D721Med (cell line): ENCODE measurements around the gene KCMF1.

Experiments used
- DNase-seq: peaks from one replicate; pipeline ENCODE4 v3.0.0; 2011; ENCODE audit warnings: low spot score; ENCODE audit not compliant: insufficient read length
- FAIRE-seq: peaks from 2 replicates; lab custom pipeline; 2011; peaks lifted over from hg19 to GRCh38; lab: Jason Lieb, UNC
- TF ChIP-seq, protein P1 (sequence below): IDR thresholded peaks from 2 replicates; pipeline ENCODE4 v1.5.1; 2012; ENCODE audit warnings: mild to moderate bottlenecking, control low read depth; ENCODE audit not compliant: insufficient read depth; ENCODE audit errors: missing control alignments

The KCMF1 gene

DNA sequence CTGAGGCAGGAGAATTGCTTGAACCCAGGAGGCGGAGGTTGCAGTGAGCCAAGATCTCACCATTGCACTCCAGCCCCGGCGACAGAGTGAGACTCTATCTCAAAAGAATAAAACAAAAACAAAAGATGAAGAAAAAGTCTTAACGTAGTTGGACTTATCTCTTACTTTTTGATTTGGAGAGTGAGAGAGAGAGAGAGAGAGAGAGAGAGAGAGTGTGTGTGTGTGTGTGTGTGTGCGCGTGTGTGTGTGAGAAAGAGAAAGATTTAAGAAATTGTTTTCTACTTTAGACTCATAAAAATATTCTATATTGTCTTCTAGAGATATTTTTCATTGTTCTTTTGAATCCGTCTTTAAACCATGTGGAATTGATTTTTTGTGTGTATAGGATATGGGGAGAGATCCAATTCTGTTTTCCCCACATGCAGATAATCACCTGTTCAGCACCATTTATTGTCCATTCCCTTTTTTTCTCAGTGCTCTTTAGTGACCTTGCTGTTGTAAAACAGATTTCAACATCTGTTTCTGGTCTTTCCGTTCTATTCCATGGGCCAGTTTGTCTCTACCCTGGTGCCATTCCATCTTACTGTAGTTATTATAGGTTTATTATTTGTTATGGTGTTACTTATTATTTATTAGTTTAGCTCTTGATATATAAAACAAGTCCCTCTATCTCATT lies 53.5 kb downstream of the KCMF1 start:
- DNase-seq (no peak), FAIRE-seq (no peak)
- TF ChIP-seq, protein P1, sequence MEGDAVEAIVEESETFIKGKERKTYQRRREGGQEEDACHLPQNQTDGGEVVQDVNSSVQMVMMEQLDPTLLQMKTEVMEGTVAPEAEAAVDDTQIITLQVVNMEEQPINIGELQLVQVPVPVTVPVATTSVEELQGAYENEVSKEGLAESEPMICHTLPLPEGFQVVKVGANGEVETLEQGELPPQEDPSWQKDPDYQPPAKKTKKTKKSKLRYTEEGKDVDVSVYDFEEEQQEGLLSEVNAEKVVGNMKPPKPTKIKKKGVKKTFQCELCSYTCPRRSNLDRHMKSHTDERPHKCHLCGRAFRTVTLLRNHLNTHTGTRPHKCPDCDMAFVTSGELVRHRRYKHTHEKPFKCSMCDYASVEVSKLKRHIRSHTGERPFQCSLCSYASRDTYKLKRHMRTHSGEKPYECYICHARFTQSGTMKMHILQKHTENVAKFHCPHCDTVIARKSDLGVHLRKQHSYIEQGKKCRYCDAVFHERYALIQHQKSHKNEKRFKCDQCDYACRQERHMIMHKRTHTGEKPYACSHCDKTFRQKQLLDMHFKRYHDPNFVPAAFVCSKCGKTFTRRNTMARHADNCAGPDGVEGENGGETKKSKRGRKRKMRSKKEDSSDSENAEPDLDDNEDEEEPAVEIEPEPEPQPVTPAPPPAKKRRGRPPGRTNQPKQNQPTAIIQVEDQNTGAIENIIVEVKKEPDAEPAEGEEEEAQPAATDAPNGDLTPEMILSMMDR, result no peak

GRCh38 chr2:85032621-85033020 lies 61.7 kb downstream of the KCMF1 start:
- no peak for DNase-seq
- TF ChIP-seq, protein P1, result no peak
- no peak for FAIRE-seq

DNA sequence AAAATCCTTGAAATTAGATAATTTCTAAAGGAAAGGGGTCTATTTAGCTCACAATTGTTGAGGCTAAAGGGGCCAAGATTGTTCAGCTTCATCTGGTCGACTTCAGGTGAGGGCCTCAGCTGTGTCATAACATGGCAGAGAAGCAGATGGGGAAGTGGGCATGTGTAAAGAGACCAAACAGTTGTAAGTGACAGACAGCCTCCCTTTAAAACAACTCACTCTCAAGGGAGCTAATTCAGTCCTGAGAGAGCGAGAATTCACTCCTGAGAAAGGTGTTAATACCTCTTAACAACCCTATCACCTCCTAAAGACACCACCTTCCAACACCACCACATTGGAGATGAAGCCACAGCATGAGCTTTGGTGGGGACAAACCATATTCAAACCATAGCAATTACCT lies 62.4 kb downstream of the KCMF1 start:
- TF ChIP-seq, protein P1, result no peak
- FAIRE-seq (no peak), DNase-seq (no peak)

DNA sequence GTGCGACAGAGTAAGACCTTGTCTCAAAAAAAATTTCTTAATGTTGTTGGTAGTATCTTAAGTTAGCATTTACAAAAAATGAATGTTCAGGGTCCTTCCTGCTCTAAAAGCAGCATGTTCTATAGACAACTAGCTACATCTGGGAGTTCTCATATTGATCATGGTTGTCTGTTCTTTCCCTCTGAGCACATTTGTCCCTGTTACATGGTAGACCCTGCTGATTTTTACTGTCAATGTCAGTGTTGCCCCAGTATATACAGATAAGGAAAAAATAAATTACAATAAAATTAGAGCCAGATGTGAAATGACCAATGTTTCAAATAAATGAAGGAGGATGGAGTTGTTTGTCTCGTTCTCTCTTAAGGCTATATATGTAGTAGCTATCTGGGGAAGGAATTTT lies 63.2 kb downstream of the KCMF1 start:
- FAIRE-seq, result no peak
- TF ChIP-seq, protein P1, result no peak
- DNase-seq, result no peak

- TF ChIP-seq, protein P1, result no peak
- no peak for FAIRE-seq
- DNase-seq, result no peak
These were observed 66.7 kb downstream of the KCMF1 start for GRCh38 chr2:85037622-85038021.

DNA sequence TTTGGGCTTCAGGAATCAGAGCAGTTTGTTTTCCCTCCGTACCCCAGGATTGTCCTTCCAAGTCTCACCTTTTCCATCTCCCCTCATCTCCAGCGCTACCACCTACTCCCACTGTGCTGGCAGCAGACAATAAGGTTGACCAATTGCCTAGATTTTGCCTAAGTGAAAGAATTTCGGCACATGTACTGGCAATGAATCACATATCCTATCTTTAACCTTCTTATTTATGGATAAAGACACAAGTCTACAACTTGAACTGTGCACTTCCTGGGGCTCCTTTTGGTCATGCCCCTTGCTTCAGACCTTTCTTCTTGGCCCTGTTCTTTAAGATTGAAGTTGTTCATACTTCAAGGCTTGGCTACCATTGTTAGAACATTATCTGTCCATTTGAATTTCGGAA lies 71.4 kb downstream of the KCMF1 start:
- TF ChIP-seq, protein P1, result no peak
- FAIRE-seq (no peak), DNase-seq (no peak)

DNA sequence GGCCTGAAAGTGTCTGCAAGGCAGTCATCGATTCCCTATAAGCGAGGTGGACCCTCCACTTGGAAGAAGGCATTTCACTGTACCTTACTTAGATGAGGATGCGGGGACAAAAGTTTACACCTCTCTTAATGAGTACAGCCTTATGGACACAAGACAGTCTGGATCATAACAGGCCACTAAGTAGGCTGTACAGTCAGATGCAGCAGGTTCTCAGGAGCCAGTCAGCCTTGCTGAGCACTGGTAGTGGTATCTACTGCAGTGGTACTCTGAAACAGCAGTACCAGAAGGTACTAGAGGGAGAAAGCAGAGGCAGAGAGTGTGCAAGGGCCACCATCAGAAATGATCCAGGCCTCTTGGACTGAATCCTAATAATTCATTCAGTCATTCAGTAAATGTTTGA lies 77.6 kb downstream of the KCMF1 start:
- DNase-seq (no peak), FAIRE-seq (no peak)
- TF ChIP-seq, protein P1, result no peak
